Ovary (tissue), 3 donors: Measurements from ENCODE around the gene RBM33.

ENCODE experiments used
- CTCF ChIP-seq, 3 donors: fragments of 450-650 bp in 2 of 3; fragments of 200-600 bp in 1 of 3; IDR thresholded peaks; one replicate each; pipeline versions ENCODE4 v1.5.1 to v1.8.0; 2016 to 2022; ENCODE audit warnings: antibody characterized with exemption in 3 of 3, mild to moderate bottlenecking in 1 of 3
- EP300 ChIP-seq: sonication (generic); formaldehyde crosslinking; IDR thresholded peaks from one replicate; pipeline ENCODE4 v1.6.1; 2017; ENCODE audit warnings: antibody characterized with exemption
- donor health status: DM: no; HTN: no; CAD: no.

DNA sequence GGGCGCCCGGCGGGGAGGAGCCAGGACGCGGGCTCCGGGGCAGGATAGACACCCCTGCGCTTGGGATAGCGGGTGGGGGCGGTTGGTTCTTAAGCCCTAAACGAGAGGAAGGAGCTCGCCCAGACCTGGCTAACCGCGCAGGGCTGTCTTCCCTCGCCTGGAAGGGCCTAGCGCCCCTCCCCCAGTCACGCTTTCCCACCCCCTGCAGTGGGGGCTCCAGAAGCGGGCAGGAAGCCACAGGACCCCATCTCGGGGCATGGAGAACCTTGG lies 161.3 kb downstream of the RBM33 start:
- no peak for TF ChIP-seq CTCF (IDR thresholded peaks at IDR 0.05)
- TF ChIP-seq EP300: no peak
